ENCODE data around the gene NPEPL1.

The NPEPL1 gene

DNA sequence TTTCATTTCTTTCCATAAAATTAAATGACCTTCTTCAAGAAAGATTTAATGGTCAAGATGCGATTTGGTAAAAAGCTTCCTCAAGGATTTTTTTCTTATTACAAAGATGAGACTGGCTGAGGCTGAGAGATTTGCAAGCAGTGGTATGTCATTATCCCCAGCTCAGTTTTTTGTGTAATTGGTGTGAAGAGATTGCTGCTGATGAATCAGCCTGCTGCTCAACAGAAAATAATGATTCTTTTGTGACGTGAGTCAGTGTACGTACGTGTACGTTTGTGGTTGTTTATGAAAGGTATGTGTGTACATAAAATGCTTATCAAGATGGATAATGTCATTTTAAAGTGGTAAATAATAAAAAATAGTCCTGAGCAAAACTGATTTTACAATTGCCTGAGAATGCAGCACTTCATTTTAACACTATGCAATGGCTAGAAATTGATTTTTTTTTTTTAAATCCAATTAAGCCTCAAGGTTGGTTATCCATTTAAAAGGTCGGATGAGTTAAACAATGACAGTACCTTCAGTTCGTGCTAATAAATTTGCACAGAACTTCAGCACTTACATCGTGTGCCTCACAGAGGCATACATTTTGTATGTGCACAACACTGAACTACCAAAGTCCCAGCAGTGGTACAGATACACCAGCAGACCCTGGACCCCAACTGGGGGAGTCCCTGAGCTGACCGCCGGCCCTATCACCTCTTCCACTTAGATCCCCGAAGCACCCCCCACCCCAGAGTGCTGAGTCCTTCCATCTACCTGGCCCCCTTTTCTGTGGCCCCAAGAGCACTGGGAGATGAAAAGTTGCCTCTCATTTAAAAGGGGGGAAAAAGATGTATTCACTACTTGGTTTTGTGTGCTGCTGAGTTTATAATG lies 9.7 kb upstream of the NPEPL1 start:
- no peak for DNase-seq (ENCODE audit: low spot score)

DNA sequence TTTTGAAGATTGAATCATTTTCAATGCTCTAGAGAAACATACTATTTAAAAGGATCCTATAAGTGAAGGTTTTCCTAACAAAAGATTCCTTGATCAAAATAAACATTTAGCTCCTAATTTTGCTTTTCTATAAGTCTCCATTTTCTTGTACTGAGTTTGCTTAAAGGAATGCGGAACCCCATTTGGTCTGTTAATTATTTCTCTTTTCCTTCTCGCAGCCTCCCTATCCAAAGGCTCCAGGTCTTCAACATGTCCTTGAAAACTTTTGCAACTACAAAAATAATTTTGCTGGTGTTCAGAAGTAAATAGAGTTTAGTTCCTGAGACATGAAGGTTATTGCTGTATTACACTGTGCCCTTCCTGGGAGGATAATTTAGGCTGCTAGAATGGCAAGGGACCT lies 8.3 kb upstream of the NPEPL1 start:
- DNase-seq (ENCODE audit: low spot score): no peak

DNA sequence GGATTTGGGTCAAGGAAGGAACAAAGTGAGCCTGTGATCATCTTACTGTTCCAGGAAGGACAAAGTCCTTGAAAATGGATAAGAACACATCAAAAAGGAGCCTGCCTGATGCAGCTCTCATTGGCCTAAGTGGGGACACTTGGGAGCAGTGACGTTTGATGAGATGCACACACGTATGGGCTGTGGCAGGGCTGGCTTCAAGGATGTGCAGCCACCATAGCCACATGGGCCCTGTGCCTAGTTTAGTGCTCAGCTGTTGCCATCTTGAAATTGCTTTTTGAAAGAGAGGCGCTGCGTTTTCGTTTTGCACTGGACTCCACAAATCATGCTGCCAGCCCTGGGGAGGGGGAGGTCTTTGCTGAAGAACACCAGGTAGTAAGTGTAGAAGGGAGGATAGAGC lies 6.6 kb upstream of the NPEPL1 start:
- no peak for DNase-seq (ENCODE audit: low spot score)

DNA sequence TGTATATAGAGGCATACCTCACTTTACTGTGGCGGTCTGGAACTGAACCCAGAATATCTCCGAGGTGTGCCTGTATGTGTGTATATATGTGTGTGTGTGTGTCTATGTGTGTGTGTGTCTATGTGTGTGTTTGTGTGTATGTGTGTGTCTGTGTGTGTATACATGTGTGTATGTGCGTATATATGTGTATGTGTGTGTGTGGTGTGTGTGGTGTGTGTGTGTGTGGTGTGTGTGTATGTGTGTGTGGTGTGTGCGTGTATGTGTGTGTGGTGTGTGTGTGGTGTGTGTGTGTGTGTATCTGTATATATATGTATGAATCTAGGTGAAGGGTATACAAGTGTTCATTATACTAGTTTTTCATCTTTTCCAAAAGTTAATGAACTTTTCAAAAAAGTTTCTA lies 4.2 kb upstream of the NPEPL1 start:
- DNase-seq (ENCODE audit: low spot score): no peak

DNA sequence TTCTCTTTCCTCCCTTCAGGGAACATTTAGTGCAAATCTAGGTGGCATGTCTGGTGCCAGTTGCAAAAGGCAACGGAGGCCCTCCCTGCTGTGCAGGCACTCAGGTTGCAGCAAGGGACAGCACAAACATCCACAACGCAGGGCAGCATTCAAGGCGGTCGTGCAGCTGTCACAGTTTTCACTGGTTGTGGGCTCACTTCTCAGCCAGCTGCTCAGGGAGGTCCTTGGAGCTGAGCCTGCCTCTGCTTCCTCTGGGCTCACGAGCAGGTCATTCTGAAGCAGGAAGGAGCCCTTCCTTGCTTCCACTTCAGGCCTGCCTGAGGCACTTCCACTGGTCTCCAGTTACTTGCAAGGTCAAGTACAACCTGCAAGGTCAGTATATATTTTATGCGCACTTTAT lies 3.8 kb upstream of the NPEPL1 start:
- no peak for DNase-seq (ENCODE audit: low spot score)

DNA sequence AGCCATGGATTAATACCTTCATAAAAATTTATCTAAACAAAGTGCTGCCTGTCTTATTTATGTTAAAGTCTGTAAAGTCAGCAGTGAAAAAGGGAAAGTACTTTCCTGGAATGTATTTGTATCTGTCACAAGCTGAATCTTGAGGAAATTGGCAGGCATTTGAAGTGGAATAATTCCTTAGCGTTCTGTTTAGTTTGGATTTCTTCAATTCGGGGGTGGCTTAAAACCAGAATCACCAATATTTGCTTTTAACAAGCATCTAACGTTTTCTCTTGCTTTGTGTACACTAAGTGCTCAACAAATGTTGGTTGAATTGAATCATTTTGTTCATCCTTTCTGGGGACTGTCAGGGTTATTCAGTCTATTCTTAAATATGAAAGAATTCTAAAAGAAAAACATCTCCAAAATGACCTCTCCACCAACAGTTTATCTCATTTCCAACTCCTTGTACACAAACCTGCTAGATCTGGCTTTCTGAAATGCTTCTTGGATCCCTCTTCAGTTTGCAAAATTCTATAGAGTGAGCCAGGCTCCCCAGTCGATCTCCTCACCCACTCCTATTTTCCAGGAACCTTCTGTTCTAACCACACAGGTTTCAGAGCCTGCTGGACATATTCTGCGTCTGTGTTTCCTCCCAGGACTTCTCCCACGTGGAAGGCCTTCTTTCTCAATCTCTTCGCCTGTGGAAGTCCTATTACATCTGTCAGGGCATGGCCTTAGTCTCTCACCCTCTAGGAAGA lies 2.0 kb upstream of the NPEPL1 start:
- no peak for DNase-seq (ENCODE audit: low spot score)

DNA sequence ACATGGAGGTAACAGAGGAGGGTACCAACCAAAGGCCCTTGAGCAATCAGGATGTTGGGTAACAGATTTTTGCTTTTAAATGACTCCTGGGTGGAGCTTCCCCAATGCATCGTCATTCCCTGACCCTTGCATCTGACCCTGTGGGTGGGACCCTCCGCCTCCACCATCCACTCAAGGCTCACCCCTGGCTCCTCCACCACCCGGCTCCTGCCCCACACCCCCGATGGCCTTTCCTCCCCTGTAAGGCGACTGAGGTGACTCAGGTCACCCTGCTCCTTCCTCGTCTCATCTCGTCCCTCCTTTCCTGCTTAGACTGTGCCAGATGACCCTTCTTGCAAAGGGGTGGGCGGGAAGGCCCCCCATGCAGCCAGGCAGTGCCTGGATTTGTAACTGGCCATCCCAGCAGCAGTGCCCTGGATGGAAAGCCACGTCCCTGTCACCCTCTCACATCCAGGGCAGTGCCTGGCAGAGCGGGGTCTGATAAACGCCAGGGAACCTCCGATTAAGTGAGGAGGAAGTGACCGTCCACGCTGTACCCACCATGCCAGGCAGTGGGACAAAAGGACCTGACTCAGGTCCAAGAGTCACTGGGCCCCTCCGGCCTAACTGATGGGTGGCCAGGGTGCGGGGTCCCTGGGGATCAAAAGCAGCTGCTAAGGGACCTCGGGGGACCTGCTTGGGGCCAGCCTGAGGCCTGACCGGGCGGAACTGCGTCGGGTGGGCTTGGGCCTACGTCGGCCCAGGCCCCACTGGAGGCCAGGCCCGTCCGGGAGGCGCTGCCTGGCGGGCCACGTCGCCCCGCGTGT lies 624 bp upstream of the NPEPL1 start:
- DNase-seq (ENCODE audit: low spot score): no peak

DNA sequence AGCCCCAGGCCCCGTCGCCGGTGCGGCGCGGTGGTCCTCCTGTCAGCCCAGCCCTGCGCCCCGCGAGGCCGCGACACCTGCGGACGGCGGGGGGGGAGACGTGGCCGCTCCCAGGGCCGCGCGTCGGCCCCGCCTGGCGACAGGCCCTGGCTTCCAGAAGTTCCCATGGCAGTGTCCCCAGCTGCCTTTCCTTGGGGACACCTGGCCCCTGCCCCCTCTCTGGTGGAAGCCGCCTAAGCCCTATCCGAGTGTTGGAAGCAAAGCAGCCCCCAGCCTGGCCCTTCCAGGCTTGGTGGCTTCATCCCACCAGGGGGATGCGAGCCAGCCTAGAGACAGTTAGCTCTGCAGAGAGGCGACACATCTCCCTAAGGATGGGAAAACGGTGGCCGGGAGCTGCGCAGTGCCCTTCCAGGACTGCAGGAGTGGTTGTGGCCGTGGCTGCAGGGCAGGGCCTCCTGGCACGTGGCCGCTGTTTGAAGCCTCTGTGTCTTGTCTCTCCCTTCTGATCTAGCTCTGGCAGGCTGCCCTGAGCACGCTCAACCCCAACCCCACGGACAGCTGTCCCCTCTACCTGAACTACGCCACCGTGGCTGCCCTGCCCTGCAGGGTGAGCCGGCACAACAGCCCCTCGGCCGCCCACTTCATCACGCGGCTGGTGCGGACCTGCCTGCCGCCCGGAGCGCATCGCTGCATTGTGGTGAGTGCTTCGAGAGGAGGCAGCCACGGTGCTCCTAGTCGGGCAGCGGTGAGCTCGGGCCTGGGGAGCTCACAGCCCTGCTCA lies 816 bp downstream of the NPEPL1 start:
- DNase-seq (ENCODE audit: low spot score): no peak

DNA sequence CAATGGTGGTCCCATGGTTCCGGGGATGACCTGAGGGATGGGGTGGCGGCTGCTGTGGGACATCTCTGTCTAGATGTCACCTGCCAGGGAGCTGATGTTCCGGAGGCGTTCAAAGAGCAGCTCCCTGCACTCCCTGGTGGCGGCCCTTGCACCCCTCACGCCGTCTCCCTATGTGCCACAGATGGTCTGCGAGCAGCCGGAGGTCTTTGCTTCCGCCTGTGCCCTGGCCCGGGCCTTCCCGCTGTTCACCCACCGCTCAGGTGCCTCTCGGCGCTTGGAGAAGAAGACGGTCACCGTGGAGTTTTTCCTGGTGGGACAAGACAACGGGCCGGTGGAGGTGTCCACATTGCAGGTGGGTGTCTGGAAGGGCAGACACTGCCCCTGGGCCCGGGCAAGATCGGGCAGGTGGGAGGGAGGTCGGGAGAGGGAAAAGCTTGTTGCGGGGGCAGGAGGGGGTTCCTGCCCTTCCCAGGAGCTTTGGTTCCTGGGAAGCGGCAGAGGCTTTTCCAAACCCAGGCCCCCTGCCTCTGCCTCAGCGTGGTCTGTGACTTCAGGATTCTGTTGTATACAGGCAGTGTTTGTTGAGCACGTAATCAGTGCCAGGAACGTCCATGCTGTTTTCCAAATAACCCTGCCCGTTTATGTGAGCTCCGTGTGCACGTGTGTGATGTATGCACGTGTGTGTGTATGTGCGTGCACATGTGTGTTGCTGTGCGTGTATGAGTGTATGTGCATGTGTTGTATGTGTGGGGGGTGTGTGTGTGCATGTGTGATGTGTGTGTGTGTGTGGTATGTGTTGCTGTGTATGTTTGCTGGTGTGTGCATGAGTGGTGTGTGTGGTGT lies 1.9 kb downstream of the NPEPL1 start:
- DNase-seq (ENCODE audit: low spot score): no peak

DNA sequence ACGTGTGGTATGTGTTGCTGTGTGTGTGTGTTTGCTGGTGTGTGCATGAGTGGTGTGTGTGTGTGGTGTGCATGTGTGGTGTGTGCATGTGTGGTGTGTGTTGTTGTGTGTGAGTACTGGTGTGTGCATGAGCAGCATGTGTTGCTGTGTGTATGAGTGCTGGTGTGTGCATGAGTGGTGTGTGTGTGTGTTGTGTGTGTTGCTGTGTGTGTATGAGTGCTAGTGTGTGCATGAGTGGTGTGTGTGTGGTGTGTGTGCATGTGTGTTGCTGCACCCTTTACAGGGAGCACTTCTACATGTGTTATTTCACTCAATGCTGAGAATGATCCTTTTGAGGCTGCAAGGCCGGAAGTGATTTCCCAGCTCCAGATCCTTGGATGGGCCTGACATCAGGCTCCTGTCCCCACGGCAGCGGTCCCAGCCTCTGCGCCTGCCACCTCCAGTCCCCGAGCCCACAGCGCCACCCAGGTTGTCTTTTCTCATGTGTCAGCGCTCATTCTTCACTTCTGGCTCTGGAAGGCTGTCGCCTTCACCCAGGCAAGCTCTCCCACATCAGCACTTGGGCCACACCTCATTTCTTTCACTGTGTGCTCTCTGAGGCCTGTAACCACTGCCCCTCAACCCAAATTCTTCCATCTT lies 2.6 kb downstream of the NPEPL1 start:
- DNase-seq (ENCODE audit: low spot score): no peak

DNA sequence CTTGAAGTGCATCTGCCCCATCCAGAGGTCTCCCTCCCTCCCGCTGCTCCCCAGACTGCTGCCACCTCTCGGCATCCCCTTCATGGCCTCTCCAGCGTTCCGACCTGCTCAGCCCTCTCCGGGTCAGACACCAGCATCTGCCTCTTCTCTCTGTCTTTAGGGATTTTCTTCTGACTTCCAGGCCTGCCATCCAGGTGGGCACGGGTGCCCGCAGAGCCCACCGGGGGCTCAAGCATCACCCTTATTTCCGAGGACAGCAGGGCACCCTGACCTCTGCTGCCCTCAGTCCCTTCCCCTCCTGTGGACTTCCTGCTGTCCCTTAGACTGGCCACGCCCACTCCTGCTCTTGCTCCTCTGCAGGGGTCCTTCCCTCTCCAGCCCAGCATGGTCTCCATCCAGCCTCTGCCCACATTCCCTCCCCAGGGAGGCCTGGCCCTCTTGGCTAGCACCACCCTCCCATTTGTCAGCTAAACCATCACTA lies 3.3 kb downstream of the NPEPL1 start:
- DNase-seq (ENCODE audit: low spot score): no peak

DNA sequence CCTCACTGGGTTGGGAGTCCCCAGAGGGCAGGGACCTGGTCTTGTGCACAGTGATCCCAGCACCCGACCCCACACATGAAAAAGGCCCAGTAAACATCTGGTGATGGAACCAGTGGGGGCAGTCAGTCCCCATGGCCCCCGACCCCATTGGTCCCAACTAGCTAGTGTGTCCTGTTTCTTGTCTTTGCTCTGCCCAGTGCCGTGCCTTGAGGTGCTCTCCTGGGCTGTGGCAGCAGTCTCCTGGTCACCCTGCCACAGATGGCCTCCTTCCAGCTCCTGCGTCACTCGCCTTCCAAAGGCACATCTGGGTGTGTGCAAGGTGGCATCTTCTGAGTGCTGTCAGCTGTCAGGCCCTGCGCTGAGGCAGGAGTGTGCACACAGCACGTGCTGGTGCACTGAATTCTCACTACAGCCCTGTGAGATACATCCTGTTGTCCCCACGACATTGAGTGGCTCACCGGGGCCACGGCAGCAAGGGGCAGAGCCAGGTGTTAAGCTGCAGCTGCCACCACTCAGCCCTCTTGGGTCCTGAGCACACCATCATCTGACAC lies 3.9 kb downstream of the NPEPL1 start:
- no peak for DNase-seq (ENCODE audit: low spot score)

DNA sequence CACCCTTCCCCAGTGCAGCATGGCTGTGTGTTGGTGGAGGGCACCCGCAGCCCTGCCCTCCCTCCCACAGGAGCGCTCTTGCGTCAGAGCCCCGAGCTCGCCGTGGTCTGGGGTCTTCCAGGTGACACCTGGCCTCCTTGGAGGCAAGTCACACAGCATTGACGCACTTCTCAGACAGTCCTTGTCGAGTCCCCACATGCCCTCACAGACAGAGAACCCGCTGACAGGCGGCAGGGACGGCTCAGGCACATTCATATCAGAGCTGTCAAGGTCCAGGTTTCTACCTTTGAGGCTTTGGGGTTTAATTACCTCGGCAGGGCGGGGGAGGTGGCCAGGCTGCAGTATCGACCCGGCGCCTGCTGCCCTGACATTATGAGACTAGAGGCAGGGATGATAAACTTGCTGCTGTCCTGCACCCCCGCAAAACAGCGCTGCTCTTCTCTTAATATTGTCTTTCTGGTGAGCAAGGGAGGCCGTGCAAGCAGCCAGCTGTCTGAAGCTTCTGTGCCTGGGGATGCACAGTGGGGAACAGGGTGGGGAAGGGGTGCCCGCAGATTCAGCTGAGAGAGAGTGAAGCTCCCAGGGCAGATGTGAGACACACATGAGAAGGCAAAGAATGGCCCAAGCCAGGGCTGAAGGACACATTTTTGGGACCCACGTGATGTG lies 4.7 kb downstream of the NPEPL1 start:
- no peak for DNase-seq (ENCODE audit: low spot score)

DNA sequence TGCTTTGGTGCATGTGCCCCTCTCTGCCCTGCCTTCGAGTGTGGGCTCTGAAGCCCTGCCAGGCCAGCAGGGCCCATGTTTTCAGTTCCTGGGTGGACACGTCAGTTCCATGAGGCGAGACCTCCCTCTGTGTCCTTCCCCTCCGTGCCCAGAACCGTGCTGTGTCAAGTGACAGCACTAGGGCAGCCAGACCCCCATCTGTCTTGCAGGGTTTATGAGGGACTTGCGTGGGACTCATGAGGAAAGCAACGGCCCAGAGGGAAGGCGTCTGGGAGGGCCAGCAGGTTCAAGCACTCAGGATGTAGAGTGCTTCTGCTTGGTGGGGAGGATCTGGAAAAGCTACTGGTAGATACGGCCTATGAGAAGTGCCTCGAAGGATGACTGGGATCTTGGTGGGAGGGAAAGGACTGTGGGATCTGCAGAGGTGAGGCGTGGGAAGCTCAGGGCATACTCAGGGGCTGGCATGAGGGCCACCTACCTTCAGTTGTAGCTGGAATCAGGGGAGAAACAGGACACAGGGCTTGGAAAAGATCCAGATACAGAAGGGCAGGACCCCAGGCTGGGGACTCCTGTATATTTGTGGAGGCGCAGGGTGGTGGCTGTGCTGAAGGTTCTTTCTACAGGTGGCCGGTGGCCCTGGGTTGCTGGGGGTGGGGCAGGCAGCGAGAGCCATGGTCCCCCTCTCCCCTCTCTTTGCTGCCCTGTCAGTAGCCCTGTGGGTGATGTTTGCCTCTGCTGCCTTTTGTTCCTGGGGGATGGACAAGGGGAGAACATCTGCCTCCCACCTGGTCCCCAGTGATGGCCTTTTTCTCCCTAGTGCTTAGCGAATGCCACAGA lies 5.5 kb downstream of the NPEPL1 start:
- DNase-seq (ENCODE audit: low spot score): no peak

DNA sequence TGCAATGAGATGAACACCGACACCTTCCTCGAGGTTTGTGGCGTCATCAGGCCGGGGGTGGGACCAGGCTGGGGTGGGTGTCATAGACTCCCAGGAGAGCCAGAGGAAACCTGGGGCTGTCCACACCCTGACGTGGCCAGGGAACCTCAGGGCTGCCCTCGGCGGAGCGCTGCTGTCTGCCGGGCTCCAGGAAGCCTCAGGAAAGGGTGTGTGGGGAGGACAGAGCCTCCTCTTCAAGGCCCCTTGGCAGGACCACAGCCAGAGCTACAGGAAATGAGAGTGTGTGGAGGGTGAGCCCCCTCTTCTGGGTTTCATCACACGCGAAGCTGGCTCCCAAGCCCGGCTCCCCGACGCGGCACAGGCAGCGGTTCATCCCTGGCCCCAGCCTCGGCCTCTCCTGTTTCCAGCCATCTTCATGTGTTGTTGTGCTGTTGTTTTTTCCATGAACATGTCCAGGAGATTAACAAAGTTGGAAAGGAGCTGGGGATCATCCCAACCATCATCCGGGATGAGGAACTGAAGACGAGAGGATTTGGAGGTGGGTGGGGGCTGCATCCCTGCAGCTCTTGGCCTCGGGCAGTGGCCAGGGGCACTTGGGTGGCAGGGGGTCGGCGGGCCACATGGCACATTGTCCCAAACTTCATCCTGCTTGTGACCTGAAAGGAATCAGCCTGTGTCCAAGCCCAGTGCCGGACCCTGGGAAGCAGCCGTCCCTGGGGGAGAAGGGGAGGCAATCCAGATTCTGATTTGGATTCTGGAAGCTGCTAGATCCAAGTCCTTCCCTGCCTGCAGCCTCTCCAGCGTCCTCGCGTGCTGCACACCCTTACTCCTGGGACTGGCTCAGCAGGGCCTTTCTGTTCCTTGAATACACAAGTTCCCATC lies 6.4 kb downstream of the NPEPL1 start:
- no peak for DNase-seq (ENCODE audit: low spot score)

DNA sequence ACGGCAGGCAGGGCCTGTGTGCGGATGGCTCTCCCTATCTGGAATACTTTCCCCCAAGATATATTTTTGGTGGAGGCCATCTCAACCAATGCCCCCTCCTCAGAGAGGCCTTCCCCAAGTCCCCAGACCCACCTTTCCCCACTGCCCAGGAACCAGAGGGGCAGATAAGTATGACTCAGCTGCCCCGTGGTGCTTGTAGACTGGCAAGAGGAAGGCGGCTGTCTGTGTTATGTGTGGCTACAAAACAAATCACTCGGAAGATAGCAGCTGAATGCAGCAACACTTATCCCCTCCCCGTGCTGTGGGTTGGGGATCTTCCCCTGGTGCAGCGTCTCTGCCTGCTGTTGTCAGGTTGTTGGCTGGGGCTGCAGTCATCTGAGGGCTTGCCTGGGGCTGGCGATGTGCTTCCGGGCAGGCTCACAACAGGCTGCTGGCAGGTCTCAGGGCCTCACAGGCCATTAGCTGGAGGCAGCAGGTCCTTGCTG lies 7.1 kb downstream of the NPEPL1 start:
- no peak for DNase-seq (ENCODE audit: low spot score)

DNA sequence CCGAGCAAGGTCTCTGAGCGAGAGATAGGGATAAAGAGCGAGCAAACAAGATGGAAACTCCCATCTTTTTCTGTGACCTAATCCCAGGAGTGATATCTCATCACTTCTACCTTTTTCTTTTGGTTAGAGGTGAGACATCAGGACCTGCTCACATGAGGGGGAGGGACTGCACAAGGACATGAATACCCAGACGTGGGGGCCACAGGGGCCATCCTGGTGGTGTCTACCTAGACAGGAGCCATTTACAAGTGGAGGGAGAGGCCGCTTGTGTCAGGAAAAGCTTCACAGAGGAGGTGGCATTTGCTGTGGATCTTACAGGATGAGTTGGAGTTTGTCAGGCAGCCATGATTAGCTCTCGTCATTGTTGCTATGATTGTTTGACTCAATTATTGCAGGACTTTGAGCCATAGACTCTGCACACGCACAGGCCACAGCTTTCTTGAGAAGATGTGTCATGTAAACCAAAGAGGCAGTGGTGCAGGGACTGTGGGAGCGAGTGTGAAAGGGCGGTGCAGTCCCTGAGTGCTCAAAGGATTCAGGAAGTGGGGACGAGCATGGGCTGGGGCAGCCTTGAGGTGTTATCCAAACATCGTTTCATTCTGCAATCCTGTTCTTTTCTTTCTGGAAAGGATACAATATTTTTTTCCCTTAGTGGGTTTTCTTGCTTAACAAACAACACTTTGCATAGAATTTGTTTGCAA lies 7.7 kb downstream of the NPEPL1 start:
- peak; percentile 30 for DNase-seq (ENCODE audit: low spot score)

Data from activated CD4-positive, alpha-beta T cell treated with anti-CD3 and anti-CD28 coated beads, Interleukin-2, Interleukin-4, amounts not matched to agents 100 ng/mL and 50 ng/mL, durations not matched to agents 16 hours and 8 hours (primary cell).